UCSD-AML1 (cell line): ENCODE results near the gene MRPL38.
"Not testable (repeated sequence)": the region's sequence is repeated elsewhere in the genome, so short reads cannot be mapped to it uniquely, and the experiment has no call there.

Experiments used
- DNase-seq: peaks from one replicate; lab custom pipeline; 2025; ENCODE audit not compliant: unreplicated experiment; lab: John Stamatoyannopoulos, UW

Gene MRPL38

GRCh38 chr17:75855310-75856061 is 49.2 kb downstream of the MRPL38 start, which contains the start of gene WBP2:
Gene WBP2 (minus strand): TSS chr17:75855335. CDS start chr17:75855297, 38 bp downstream.
- DNase-seq = peak; percentile 98

DNA sequence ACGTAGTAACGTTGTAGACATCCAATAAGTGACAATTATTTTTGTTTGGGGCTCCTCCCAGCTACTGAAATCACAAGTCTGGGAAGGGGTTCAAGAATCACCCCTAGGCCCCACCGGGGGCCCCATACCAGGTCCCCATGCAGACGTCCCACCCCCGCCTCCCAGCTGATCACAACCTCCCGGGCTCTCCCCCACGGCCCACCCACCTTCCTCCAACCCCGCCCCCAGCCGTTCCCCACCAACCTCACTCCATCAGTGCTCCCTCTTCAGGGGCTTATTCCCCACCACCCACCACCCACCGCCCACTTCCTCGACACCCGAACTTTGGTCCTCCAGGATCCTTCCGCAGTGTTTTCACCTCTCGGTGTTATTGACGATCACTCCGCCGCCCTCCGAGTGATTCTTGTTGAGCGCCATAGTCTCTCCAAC is 49.8 kb downstream of the MRPL38 start:
- no peak for DNase-seq

GRCh38 chr17:75854101-75854748 is 50.5 kb downstream of the MRPL38 start:
- DNase-seq = no peak

- no peak for DNase-seq
These were observed 51.3 kb downstream of the MRPL38 start for GRCh38 chr17:75853433-75853832.

DNA sequence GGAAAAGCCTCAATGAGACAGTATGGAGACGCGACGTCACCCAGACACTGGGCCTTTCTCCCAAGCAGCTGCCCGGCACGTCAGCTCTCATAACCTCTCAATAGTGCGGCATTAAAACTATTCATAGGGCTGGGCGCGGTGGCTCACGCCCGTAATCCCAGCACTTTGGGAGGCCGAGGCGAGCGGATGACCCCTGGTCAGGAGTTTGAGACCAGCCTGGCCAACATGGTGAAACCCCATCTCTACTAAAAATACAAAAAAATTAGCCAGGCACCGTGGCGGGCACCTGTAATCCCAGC is 53.0 kb downstream of the MRPL38 start:
- DNase-seq = not testable (repeated sequence)

- DNase-seq = no peak
These were observed 53.6 kb downstream of the MRPL38 start for GRCh38 chr17:75850928-75851692.

GRCh38 chr17:75849724-75850123 is 55.0 kb downstream of the MRPL38 start:
- DNase-seq = no peak

DNA sequence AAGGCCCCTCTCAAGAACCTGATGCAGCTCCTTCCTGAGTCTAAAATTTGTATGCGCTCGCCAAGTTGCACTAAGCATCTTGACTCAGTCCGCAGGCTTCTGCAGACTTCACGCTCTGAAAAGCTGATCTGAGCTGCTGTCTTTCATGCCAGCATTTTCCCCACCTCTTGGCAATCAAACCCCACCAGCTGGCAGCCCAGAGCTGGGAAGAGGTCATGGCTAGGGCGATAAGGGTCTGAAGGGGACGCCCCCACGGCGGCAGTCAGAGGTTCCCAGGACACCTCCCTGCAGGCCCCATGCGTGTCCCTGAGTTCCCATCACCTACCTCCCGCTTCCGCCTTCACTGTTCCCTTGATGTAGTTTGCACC is 55.4 kb downstream of the MRPL38 start:
- DNase-seq = no peak
